Daoy (cell line): ENCODE measurements around the gene P2RY12. TPM values are rescaled to one million over a fixed set of nuclear protein-coding genes. Genes with fewer than 3 reads are reported as not detected.

Experiments used
- DNase-seq: peaks from one replicate; pipeline ENCODE4 v3.0.0-alpha.2; 2015; ENCODE audit warnings: low read depth
- total RNA-seq: library from RNA; depleted of rRNA; stranded (reverse); fragments of >200 nt; shearing (Covaris generic); gene quantifications from 2 replicates; pipeline ENCODE4 v1.2.3, GENCODE V29; 2014; rRNA removed

P2RY12 gene
- total RNA-seq = not detected in 2 replicates

DNA sequence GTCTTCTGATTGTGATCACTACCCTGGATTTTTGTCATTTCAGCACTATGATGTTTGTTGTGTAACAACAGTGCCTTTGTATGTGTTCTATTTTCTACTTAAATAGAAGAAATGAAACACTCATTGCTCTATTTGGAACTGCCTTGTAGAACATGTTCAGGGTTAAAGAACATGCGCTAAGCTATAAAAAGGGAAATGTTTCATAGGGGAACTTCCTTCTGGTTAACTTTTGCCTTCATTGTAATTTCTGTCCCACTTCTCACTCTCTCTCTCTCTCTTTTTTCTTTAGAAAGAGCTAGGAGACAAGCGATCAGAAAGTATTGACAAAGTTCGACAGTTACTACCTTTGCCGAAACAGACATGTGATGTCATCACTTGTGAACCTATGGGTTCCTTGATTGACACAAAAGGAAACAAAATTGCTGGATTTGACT is at the start of gene P2RY12:
Gene P2RY12, minus strand, starts transcription at position 13 of the 434 bp plus-strand sequence. CDS start 45,908 bp downstream, outside the sequence.
- DNase-seq = no peak

DNA sequence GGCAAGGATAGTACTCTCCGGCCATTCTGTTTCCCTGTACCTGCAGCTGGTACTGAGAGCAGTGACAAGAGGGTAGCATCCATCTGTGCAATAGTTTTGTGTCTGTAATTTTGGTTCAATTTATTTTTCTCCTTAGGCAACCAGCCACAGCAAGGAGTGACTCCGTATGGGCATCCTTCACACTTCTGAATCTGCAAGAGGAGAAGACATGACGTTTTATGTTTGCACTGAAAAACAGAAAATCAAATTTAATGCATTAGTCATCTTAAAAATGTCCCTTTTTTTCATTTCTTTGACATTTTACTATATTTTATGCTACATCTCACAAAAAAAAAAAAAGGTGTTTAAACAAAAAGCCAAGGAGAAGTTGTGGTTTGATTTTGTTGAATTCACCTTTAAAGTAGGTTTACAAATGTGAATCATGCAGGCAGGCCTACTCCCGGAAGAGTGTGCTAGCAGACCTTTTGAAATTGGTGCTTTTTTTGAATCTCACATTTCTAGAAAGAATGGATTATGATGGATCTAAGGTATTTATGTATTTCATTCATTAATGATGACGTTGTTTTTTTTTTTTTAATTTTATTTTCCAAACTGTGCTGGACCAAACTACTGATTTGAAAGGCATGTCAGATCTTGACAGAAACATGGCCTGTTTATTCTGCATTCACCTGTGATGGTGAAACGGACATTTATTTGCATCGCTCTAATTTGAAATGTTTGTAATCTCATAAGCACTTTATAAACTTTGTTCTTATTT is 48.2 kb upstream of the P2RY12 start:
- no peak for DNase-seq

DNA sequence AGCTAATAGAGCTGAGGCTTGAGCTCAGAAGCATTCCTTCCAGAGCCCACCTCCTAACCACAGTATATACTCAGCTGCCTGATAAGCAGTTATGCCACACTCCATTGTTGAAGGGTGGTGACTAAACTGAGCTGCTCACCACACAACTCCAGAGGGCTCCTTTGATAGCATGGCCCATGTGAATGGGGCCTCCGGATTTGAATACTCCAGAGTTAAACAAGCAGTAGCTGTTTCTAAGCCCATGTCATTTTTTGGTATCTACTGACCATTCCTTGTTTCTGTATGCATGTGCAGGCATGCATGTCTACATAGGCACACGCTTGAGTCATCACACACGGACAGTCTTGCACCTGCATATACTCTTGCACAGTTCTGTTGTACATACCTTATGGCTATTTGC is 47.4 kb upstream of the P2RY12 start:
- DNase-seq = peak; percentile 89

DNA sequence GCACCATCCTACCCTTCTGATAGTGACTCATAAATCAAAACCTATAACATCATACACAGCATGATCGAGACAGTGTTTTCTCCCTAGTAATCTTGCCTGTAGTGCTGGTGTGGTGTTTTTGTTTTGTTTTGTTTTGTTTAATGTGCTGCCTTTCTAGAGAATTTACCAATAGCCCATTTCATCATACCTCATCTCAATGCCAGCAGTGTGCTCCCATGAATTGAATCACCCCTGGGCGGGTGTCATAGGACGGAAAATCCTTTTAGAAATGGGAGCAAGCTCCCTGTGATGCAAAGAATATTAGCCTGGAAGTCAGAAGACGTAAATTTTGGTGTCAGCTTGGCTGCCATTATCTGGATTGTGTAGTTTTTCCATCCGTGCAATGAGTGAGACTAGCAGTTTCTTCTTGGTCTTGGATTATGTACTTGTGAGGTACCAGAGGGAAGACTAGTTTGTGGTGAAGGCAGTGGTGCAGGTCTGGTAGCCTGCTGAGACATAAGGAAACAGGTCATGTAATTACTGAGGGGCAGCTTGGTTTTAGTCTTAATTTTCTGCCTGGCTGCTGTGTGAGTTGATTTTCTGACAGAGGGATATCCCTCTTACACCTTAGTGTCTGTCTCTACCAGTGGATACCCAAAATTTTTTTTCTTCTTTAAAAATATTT is 46.4 kb upstream of the P2RY12 start:
- no peak for DNase-seq

DNA sequence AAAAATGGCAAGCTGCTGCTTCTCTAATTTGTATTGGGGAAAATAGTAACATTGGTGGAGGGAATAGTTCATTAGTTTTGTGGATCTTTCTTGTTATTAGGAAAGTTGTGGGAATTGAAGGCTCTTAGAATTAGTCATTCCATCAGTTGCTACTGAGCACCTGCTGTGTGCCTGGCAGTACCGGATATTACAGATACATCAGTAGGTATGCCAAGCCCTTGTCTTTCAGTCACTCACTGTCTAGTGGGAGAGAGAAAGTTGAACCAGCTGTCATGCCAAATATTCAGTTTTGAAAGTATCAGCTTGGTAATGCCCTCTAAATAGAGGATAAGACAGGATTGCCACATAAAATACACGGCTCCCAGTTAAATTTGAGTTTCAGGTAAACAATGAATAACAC is 43.8 kb upstream of the P2RY12 start:
- no peak for DNase-seq

DNA sequence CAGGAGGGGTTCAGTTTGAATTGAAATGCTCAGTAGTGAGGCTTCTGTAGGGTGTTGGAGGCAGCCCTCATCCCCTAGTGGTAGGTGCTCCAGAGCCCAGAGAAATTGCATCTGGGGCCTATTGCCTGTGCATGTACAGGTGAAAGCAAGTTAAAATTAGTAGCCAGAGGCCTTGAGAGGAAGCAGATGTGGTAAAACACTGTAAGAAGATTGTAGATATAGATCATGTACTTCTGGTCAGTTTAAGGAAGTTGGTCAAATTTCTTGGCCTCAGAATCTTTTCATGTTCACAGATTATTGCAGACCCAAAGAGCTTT is 41.7 kb upstream of the P2RY12 start:
- no peak for DNase-seq

DNA sequence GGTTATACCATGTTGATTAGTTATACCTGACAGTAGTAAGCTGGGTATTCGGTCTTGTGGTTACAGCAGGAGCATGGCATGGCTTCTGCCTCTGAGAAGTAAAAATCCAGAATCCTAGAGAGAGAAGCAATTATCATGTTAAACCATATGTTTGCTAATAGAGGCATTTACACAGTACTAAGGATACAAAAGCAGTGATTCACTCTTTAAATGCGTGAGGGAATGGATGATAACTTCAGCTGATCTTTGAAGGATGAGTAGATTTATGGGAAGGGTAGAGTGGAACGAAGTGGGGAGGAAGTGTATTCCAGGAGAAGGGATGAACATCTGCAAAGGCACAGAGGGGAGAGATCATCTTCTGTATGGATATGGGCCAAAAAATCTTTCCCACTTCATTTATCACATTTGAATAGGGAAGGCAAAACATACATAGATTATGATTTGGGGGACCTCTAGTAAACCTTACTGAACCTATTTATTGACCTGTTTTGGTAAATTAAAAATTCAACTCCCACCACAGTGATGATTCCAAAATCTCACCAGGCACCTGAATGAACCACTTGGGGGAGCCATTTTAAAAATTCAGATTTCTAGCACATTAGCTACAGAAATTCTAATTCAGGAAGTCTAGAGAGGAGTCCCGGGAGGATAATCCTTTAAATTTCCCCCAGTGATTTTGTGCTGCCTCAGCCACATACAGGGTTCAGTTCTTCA is 41.2 kb upstream of the P2RY12 start:
- DNase-seq = no peak

DNA sequence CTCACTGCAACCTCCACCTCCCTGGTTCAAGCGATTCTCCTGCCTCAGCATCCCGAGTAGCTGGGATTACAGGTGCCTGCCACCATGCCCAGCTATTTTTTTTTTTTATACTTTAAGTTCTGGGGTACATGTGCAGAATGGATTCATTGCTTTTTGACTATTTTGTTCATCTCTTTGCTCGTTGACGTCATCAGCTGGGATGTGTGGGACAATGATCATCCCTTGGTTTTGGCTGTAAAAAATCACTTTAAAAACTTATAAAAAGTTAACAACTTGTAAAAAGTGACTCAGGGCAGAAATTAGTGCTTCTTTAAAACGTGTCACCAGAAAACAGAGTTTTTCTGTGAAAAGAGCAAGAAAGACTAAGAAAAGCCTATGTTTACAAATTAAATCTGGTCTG is 38.5 kb upstream of the P2RY12 start:
- no peak for DNase-seq

DNA sequence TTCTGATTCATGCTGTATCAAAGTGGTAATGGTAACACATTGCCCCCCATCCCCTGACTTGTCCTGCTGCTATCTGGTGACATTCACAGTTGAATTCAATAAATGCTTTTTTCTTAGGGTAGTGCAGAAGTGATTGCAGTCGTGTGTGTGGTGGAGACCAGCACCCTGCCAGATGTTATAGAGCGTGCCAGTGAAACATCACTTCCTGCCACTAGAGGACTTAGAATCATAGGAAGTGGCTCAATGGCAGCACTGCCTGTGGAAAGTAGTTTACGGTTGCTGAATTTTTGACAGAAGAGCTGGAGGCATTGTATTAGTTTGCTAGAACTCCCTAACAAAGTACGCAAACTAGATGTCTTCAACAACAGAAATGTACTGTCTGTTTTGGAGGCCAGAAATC is 37.4 kb upstream of the P2RY12 start:
- no peak for DNase-seq

DNA sequence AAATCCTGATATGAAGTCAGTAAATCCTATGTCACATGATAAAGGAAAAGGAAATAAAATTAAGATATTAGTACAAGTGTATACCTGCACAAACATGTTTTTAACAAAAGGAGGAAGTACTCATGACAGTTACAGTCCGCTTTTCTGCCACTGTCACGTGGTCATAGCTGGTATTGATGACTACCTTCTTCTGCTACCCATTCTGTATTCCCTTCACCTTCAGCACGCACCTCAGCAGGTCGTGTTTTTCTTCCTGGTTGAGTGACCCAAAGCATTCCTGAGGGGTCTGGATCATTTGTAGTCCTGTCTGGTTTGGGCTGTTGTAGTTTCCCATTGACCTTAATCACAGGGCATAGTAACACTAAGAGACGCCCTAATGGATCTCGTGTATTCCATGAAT is 35.3 kb upstream of the P2RY12 start:
- no peak for DNase-seq

DNA sequence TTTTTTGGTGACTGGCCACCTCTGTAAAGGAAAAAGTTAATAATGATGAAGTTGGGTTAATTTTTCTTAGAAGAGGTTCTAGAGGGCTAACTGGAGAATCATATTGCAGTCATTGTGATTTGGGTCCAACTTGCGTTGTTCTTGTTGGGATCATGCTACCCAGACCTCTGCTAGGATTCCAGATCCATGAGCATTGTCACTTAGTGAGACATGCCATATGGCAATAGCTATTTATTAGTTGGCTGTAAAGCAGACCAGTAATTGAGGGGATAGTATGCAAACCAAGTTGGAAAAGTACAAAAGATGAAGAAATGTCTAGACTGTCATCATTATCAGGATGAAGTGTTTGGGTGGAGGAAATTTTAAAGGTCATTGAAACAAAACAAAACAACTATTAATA is 30.7 kb upstream of the P2RY12 start:
- DNase-seq = no peak

DNA sequence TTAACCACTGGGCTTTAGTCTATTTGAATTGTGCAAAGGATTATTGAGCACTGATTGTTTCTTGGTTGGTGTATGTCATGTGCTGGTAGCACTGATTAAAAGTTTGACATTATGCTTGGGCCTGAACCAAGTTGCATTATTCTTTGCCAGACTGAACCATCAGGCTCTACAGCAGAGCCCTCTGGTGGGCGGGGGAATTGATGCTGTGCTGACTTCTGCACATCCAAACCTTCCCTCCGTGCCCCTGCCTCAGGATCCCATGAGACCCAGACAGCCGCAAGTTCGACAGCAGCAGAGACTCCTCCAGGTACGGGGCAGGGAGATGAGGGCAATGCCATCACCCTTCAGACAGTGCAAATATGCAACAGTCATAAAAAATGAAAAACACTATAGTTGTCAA is 28.4 kb upstream of the P2RY12 start:
- DNase-seq = no peak

DNA sequence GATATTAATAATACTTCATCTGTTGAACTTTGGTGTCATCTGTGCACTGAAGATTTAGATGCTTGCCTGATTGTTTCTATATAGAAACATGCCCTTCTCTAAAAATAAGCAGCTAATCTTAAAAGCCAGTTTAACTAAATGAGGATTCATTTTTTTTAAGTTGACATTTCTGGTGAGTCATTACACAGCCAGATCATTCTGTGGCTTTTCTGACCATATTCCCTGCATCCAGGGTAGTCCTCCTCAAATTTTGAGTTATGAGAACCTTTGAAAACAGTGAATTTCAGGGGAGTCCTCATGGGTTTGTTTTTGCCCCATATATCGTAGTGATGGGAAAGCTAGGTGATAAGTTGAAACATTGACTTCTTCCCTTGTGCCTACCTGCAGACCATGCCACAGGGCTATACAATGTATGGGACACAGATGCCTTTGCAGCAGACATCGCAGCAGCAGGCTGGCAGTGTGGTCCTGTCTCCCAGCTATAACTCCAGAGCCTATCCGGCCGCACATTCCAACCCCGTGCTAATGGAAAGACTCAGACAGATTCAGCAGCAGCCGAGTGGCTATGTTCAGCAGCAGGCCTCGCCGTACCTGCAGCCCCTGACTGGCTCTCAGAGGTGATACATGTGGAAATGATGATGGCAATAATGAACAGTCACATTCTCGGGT is 26.5 kb upstream of the P2RY12 start:
- DNase-seq = peak; percentile 38

DNA sequence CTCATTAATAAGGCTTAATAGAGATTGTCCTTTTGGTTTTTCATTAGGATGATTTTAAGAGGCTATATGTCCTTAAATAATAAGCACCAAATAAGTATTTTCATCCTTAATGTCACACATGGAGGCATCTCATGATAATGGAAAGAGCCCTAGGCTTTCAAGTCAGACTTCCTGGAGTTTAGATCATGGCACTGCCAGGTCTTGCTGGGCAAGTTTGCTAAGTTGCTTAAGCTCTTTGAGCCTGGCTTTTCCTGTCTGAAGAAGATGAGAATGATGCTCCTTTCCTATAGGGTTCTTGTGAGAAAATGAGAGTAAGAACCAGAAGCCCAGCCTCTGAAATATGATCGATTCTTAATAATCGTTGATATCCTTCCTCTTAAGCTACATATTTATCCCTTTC is 23.4 kb upstream of the P2RY12 start:
- DNase-seq = no peak

DNA sequence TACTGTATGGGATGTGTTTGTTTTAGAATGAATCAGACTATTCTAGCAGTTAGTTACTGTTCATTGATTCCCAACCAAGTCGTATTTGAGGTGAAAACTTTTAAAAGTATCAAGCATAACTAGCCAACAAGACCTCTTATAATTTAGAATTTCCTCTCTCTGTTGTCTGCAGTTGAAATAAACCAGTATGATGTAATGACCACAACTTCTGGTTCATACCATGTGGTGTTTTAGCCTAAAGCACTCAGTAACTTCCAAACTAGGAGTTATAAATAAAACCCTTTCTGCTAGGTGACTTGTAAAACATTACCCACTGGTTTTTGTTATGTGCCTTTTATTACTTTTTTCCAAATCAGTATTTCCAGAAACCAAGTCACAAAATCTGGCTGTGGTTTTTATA is 19.8 kb upstream of the P2RY12 start:
- DNase-seq = peak; percentile 25

DNA sequence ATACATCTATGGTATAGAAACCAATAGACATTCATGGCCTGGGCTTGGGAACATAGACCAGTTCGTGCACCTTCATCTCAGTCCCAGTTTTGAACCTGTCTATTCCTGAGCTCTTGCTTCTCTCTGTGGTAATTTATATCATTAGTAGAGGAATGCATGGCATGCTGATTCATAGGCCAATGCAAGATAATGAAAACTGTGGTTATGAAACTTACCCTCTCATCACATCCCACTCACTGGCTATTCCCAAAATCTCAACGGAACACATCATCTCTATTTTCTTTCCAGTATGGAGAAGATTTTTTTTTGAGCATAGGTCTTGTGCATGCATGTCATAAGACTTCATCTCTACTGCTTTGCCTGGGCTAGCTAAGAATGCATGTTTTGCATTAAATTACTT is 18.7 kb upstream of the P2RY12 start:
- DNase-seq = peak; percentile 69

DNA sequence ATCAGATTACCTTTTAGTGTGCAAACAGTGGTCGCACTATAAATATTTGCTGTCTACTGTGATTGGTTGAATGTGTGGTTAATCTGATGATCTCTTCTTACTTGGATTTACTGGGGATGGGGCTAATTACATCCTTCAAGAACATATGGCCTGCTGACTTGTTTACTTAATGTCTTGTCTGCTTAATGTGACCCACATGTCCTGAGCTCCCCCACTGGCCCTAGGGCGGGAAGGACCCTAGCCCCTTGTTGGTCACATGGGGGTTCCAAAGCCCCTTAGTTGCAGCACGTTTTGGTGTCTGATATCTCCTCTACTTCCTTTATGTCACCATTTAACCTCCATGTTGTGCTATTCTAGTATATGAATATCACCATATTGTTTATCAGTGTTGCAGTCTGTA is 17.8 kb upstream of the P2RY12 start:
- no peak for DNase-seq

DNA sequence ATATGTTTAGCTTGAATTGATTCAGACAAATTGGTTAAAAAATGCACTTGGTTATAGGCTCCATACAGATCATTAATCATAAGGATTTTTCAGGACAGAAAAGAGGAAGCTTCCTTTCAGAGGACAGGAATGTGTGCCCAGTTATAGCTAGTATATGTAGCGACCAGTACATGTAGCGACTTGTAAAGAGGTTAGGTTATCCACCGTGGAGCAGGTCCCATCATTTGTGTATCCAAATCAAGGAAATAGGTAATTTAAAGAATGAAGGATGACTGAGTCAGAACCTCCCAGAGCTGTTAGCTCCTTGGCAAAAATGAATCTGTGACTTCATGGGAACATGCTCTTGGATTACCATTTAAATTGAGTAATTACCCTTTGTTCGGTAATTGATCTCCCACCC is 15.8 kb upstream of the P2RY12 start:
- peak; percentile 17 for DNase-seq

DNA sequence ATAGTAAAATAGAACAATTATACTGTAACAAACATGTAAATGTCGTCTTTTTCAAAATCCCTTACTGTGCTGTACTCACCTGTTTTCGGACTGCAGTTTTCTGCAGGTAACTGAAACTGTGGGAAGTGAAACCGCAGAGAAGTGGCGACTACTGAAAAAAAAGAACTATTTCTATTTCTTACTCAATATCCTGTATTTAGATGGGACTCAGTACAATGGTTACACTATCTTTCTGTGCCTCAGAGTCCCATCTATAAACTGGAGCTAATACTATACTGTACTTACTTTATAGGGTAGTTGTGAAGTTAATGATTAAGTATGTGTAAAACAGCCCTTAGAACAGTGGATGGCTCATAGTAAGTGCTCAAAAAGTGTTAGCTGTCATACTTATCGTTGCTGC is 14.3 kb upstream of the P2RY12 start:
- DNase-seq = no peak

DNA sequence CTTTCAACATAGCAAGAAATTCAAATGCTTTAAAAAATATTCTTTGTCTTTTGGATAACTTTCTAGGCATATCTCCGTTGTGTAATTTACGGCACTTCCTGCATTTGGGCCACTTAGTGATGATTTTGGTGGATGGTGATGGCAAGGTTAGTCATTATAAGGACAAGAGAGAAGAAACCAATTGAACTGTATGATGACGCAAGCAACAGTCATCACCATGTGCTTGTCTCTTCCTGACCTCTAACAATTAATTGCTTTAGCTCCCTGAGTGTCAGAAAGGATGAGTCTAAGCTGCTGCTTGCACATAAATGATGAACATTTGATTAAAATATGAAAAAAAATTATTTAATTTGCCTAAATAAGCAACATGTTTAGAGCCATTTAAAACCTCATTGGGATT is 11.3 kb upstream of the P2RY12 start:
- peak; percentile 65 for DNase-seq

DNA sequence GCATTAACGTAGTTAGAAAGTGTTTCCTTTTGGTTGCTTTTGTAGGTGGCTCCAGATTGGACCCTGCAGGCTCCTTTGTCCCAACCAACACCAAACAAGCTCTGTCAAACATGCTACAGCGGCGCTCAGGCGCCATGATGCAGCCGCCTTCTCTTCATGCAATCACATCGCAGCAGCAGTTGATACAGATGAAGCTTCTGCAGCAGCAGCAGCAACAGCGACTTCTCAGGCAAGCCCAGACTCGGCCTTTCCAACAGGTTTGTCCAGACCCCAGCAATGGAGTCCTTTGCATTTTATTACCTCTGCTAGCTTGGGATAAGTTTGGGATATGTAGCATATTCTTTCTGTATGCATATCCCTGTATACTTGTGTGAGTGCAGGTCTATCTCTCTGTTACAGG is 10.1 kb upstream of the P2RY12 start:
- DNase-seq = no peak

DNA sequence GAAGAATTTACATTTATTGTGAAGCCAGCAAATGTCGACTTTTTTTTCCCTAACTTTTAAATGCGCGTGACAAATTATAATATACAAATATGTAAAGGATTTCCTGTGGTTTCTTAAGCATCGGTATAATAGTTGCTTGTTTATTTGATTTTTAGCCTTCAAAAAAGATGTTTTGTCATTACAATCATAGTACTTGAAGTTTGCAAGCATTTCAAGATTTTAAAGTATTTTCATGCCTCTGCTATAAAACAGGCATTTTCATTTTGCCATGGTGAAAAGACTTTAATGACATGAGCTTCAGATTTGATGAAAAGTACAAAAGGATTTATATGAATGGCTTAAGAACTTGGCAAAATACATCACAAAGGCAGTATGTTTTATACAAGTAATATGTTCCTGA is 9.4 kb upstream of the P2RY12 start:
- DNase-seq = no peak
